Naive B cell (primary cell): ENCODE data around the gene KIR2DL1. TPM values are rescaled to one million over a fixed set of nuclear protein-coding genes. Genes with fewer than 3 reads are reported as not detected.
"Not testable (repeated sequence)": the region's sequence is repeated elsewhere in the genome, so short reads cannot be mapped to it uniquely, and the experiment has no call there.

Source experiments
- ATAC-seq, 2 donors: fragments of 150-1000 bp; cut with Tn5 transposase; 2 replicates each; pipeline ENCODE4 v1.10.0; 2021; ENCODE audit warnings: low read depth in 2 of 2, mild to moderate bottlenecking in 2 of 2, moderate library complexity in 2 of 2
- DNase-seq: peaks from one replicate; pipeline ENCODE4 v3.0.0; 2022
- H3K27ac Mint-ChIP-seq, 6 donors: one replicate each; pipeline ENCODE4 v1.8.0; 2020 to 2022; ENCODE audit warnings: mild to moderate bottlenecking in 6 of 6, mixed read lengths in 6 of 6, moderate library complexity in 5 of 6, inconsistent platforms in 2 of 6
- H3K27me3 Mint-ChIP-seq, 3 donors: one replicate each; pipeline ENCODE4 v1.8.0; 2021 to 2022; ENCODE audit warnings: mixed read lengths in 3 of 3, mild to moderate bottlenecking in 1 of 3
- H3K36me3 Mint-ChIP-seq, 2 donors: one replicate each; pipeline ENCODE4 v1.8.0; 2020 to 2022; ENCODE audit warnings: mixed read lengths in 2 of 2, inconsistent platforms in 1 of 2, mild to moderate bottlenecking in 1 of 2
- H3K4me1 Mint-ChIP-seq, 3 donors: one replicate each; pipeline ENCODE4 v1.8.0; 2020 to 2022; ENCODE audit warnings: mixed read lengths in 3 of 3, inconsistent platforms in 1 of 3, mild to moderate bottlenecking in 1 of 3, moderate library complexity in 1 of 3
- H3K4me3 Mint-ChIP-seq, 8 donors: one replicate each; pipeline ENCODE4 v1.8.0; 2020 to 2022; ENCODE audit warnings: mild to moderate bottlenecking in 8 of 8, mixed read lengths in 8 of 8, moderate library complexity in 8 of 8, inconsistent platforms in 2 of 8
- H3K9me3 Mint-ChIP-seq, 7 donors: one replicate each; pipeline ENCODE4 v1.8.0; 2020 to 2022; ENCODE audit warnings: mixed read lengths in 7 of 7, mild to moderate bottlenecking in 5 of 7, inconsistent platforms in 2 of 7, moderate library complexity in 1 of 7
- polyA plus RNA-seq, 6 donors: library from polyadenylated mRNA; unstranded; fragments of 300-500 nt; fragmentation: Illumina TruSeq; gene quantifications; one replicate each; pipeline ENCODE4 v1.2.3, GENCODE V29; 2021; ENCODE audit warnings: low read depth in 6 of 6

KIR2DL1 gene
- polyA plus RNA-seq, result not detected

GRCh38 chr19:54769646-54770045, at the start of gene KIR2DL1:
KIR2DL1 (plus strand) TSS chr19:54769793; CDS start chr19:54769851, 58 bp downstream.
- H3K36me3 Mint-ChIP-seq, ATAC-seq, H3K27ac Mint-ChIP-seq, DNase-seq, H3K9me3 Mint-ChIP-seq, H3K4me1 Mint-ChIP-seq, H3K4me3 Mint-ChIP-seq: not testable (repeated sequence)
- H3K27me3 Mint-ChIP-seq, result peaks cover 8 to 35% (median 23%) of the 10 kb centered on the region in 3 donors

- H3K9me3 Mint-ChIP-seq, result peaks cover 15 to 45% (median 28%) of the 10 kb centered on the region in 7 donors
- ATAC-seq, result no peak
- no peaks in the 10 kb centered on the region for H3K4me1 Mint-ChIP-seq
- peaks cover 18 to 43% (median 28%) of the 10 kb centered on the region in 3 donors for H3K27me3 Mint-ChIP-seq
- peaks cover 5 to 6% of the 10 kb centered on the region in 2 donors for H3K36me3 Mint-ChIP-seq
- no peak for DNase-seq
- no peak within 1 kb of the TSS for H3K27ac Mint-ChIP-seq
- H3K4me3 Mint-ChIP-seq, result no peak within 1 kb of the TSS
Observed at GRCh38 chr19:54724142-54724541, 45.5 kb upstream of the KIR2DL1 start, which contains the start of gene KIR3DL3. KIR3DL3 (plus strand) TSS chr19:54724442; CDS start chr19:54724497, 55 bp downstream.

DNA sequence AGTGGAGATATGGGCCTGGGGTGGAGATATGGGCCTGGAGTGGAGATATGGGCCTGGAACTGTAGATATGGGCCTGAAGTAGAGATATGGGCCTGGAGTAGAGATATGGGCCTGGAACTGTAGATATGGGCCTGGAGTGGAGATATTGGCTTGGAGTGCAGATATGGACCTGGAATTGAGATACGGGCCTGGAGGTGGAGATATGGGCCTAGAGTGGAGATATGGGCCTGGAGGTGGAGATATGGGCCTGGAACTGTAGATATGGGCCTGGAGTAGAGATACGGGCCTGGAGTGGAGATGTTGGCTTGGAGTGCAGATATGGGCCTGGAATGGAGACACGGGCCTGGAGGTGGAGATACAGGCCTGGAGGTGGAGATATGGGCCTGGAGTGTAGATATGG, 44.9 kb upstream of the KIR2DL1 start:
- ATAC-seq (no peak), DNase-seq (no peak)
- H3K4me3 Mint-ChIP-seq, result no peak overlapping the region
- H3K4me1 Mint-ChIP-seq, result no peaks in the 10 kb centered on the region
- H3K27me3 Mint-ChIP-seq, result peaks cover 19 to 47% (median 30%) of the 10 kb centered on the region in 3 donors
- peaks cover 5 to 6% of the 10 kb centered on the region in 2 donors for H3K36me3 Mint-ChIP-seq
- H3K9me3 Mint-ChIP-seq, result peaks cover 15 to 40% (median 26%) of the 10 kb centered on the region in 7 donors
- H3K27ac Mint-ChIP-seq, result no peak overlapping the region

GRCh38 chr19:54725321-54725720, 44.3 kb upstream of the KIR2DL1 start:
- H3K9me3 Mint-ChIP-seq, result peaks cover 15 to 34% (median 21%) of the 10 kb centered on the region in 7 donors
- no peak for ATAC-seq
- H3K27ac Mint-ChIP-seq, result no peak overlapping the region
- peaks cover 19 to 47% (median 30%) of the 10 kb centered on the region in 3 donors for H3K27me3 Mint-ChIP-seq
- H3K4me1 Mint-ChIP-seq, result no peaks in the 10 kb centered on the region
- H3K4me3 Mint-ChIP-seq, result no peak overlapping the region
- peaks cover 5 to 6% of the 10 kb centered on the region in 2 donors for H3K36me3 Mint-ChIP-seq
- no peak for DNase-seq

GRCh38 chr19:54727562-54727961, 42.0 kb upstream of the KIR2DL1 start:
- Mint-ChIP-seq H3K27me3 (peaks cover 29 to 60% (median 41%) of the 10 kb centered on the region in 3 donors), H3K4me3 (no peak overlapping the region), H3K36me3 (peaks cover 5 to 6% of the 10 kb centered on the region in 2 donors), H3K4me1 (no peaks in the 10 kb centered on the region), H3K27ac (no peak overlapping the region), H3K9me3 (peaks cover 5 to 14% (median 9%) of the 10 kb centered on the region in 7 donors)
- ATAC-seq (no peak), DNase-seq (no peak)

GRCh38 chr19:54728167-54728566, 41.4 kb upstream of the KIR2DL1 start:
- peaks cover 32 to 65% (median 46%) of the 10 kb centered on the region in 3 donors for H3K27me3 Mint-ChIP-seq
- H3K9me3 Mint-ChIP-seq, result peaks cover 5 to 10% (median 8%) of the 10 kb centered on the region in 7 donors
- no peak for DNase-seq
- ATAC-seq, result no peak
- peak overlapping the region in 1 of 8 donors; percentile 7 for H3K4me3 Mint-ChIP-seq
- peaks cover 2 to 5% of the 10 kb centered on the region in 2 donors for H3K36me3 Mint-ChIP-seq
- H3K27ac Mint-ChIP-seq, result no peak overlapping the region
- no peaks in the 10 kb centered on the region for H3K4me1 Mint-ChIP-seq

DNA sequence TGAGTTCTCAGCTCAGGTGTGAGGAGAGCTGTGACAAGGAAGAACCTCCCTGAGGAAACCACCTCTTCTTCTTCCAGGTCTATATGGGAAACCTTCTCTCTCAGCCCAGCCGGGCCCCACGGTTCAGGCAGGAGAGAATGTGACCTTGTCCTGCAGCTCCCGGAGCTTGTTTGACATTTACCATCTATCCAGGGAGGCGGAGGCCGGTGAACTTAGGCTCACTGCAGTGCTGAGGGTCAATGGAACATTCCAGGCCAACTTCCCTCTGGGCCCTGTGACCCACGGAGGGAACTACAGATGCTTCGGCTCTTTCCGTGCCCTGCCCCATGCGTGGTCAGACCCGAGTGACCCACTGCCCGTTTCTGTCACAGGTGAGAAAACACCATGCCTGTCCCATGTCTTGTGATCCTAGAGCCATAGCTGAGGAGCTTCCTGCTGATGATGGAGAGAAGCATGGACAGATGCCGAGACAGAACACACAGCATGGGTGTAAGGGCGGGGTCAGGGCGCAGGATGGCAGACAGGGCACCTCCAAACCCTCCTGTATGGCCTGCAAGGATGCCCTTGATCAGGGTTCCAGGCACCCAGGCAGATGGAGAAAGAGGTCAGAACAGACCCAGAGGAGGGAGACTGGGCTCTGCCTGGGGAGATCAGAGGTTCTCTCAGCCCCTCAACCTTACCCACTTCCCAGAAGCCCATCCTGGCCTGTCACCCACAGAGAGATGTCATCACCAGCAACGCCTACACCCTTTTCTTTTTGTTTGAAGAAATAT, 40.0 kb upstream of the KIR2DL1 start:
- Mint-ChIP-seq H3K4me1 (no peaks in the 10 kb centered on the region), H3K4me3 (no peak overlapping the region), H3K27me3 (peaks cover 32 to 70% (median 56%) of the 10 kb centered on the region in 3 donors), H3K36me3 (peaks cover 0 to 5% of the 10 kb centered on the region in 2 donors), H3K27ac (no peak overlapping the region), H3K9me3 (peaks cover 6 to 16% (median 8%) of the 10 kb centered on the region in 7 donors)
- DNase-seq (no peak), ATAC-seq (no peak)

DNA sequence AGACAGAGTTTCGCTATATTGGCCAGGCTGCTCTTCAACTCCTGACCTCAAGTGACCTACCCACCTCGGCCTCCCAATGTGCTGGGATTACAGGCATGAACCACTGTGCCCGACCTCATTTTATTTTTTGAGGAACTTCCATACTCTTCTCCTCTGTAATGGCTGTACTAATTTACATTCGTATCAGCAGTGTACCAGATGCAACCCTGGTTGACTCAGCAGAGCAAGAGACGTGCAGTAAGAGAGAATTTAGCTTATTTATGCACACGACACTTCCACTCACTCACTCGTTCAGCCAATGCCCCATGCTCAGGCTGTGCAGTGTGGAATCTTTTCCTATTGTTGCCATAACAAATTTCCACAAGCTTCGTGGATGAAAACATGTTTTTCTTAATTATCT, 38.4 kb upstream of the KIR2DL1 start:
- no peak for DNase-seq
- H3K4me1 Mint-ChIP-seq, result no peaks in the 10 kb centered on the region

GRCh38 chr19:54738306-54738705, 31.3 kb upstream of the KIR2DL1 start, which contains the start of gene KIR2DL3:
KIR2DL3 (plus strand) TSS chr19:54738513; CDS start chr19:54738546, 33 bp downstream.
- Mint-ChIP-seq H3K9me3 (peaks cover 0 to 17% (median 2%) of the 10 kb centered on the region in 7 donors), H3K4me3 (peak within 1 kb of the TSS in 2 of 8 donors; percentile 24 to 64), H3K27me3 (peaks cover 7 to 54% (median 26%) of the 10 kb centered on the region in 3 donors)
- not testable (repeated sequence) for H3K36me3 Mint-ChIP-seq, H3K27ac Mint-ChIP-seq, DNase-seq, H3K4me1 Mint-ChIP-seq, ATAC-seq

More for the DNA sequence above, 38.4 kb upstream of the KIR2DL1 start:
- Mint-ChIP-seq H3K4me3 (no peak overlapping the region), H3K36me3 (peaks cover 4 to 5% of the 10 kb centered on the region in 2 donors), H3K27me3 (peaks cover 35 to 64% (median 62%) of the 10 kb centered on the region in 3 donors), H3K9me3 (peaks cover 3 to 22% (median 8%) of the 10 kb centered on the region in 7 donors), H3K27ac (no peak overlapping the region)
- ATAC-seq, result no peak

- H3K4me1 Mint-ChIP-seq, result no peaks in the 10 kb centered on the region
- peaks cover 0 to 14% (median 2%) of the 10 kb centered on the region in 7 donors for H3K9me3 Mint-ChIP-seq
- DNase-seq (no peak), ATAC-seq (no peak)
- peaks cover 0 to 4% of the 10 kb centered on the region in 2 donors for H3K36me3 Mint-ChIP-seq
- H3K27me3 Mint-ChIP-seq, result peaks cover 9 to 58% (median 29%) of the 10 kb centered on the region in 3 donors
- H3K27ac Mint-ChIP-seq, result no peak overlapping the region
- H3K4me3 Mint-ChIP-seq, result peak overlapping the region in 1 of 8 donors; percentile 64
Observed at GRCh38 chr19:54738715-54739114, 30.9 kb upstream of the KIR2DL1 start.

- Mint-ChIP-seq H3K4me1 (no peaks in the 10 kb centered on the region), H3K36me3 (peaks cover 0 to 4% of the 10 kb centered on the region in 2 donors), H3K27ac (peak overlapping the region in 1 of 6 donors; percentile 86), H3K9me3 (peaks cover 0 to 3% (median 0%) of the 10 kb centered on the region in 7 donors), H3K4me3 (no peak overlapping the region), H3K27me3 (peaks cover 9 to 58% (median 25%) of the 10 kb centered on the region in 3 donors)
- no peak for ATAC-seq
- no peak for DNase-seq
Observed at GRCh38 chr19:54739587-54740497, 29.8 kb upstream of the KIR2DL1 start.

DNA sequence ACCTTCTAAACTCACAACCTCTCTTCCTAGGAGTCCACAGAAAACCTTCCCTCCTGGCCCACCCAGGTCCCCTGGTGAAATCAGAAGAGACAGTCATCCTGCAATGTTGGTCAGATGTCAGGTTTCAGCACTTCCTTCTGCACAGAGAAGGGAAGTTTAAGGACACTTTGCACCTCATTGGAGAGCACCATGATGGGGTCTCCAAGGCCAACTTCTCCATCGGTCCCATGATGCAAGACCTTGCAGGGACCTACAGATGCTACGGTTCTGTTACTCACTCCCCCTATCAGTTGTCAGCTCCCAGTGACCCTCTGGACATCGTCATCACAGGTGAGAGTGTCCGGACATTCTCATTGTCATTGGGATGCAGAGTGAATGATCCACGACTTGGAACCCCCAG, 27.6 kb upstream of the KIR2DL1 start:
- not testable (repeated sequence) for ATAC-seq, H3K4me1 Mint-ChIP-seq, DNase-seq, H3K9me3 Mint-ChIP-seq, H3K36me3 Mint-ChIP-seq
- H3K27me3 Mint-ChIP-seq, result peaks cover 5 to 49% (median 18%) of the 10 kb centered on the region in 3 donors
- peak overlapping the region in 1 of 8 donors; percentile 53 for H3K4me3 Mint-ChIP-seq
- peak overlapping the region in 1 of 6 donors; percentile 28 for H3K27ac Mint-ChIP-seq

DNA sequence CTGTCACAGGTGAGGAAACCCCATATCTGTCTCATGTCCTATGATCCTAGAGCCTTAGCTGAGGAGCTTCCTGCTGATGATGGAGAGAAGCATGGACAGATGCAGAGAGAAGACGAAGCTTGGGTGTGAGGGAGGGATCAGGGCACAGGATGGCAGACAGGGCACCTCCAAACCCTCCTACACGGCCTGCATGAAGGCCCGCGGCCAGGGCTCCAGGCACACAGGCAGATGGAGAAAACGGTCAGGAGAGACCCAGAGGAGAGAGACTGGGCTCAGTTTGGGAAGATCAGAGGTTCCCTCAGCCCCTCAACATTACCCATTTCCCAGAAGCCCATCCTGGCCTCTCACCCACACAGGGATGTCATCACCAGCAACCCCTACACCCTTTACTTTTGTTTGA, 25.5 kb upstream of the KIR2DL1 start:
- not testable (repeated sequence) for H3K4me1 Mint-ChIP-seq, ATAC-seq, H3K4me3 Mint-ChIP-seq, H3K36me3 Mint-ChIP-seq, H3K27ac Mint-ChIP-seq, H3K9me3 Mint-ChIP-seq, DNase-seq
- H3K27me3 Mint-ChIP-seq, result peaks cover 5 to 45% (median 23%) of the 10 kb centered on the region in 3 donors
